ENCODE data around the gene GAP43.

GAP43 gene, protein sequence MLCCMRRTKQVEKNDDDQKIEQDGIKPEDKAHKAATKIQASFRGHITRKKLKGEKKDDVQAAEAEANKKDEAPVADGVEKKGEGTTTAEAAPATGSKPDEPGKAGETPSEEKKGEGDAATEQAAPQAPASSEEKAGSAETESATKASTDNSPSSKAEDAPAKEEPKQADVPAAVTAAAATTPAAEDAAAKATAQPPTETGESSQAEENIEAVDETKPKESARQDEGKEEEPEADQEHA

DNA sequence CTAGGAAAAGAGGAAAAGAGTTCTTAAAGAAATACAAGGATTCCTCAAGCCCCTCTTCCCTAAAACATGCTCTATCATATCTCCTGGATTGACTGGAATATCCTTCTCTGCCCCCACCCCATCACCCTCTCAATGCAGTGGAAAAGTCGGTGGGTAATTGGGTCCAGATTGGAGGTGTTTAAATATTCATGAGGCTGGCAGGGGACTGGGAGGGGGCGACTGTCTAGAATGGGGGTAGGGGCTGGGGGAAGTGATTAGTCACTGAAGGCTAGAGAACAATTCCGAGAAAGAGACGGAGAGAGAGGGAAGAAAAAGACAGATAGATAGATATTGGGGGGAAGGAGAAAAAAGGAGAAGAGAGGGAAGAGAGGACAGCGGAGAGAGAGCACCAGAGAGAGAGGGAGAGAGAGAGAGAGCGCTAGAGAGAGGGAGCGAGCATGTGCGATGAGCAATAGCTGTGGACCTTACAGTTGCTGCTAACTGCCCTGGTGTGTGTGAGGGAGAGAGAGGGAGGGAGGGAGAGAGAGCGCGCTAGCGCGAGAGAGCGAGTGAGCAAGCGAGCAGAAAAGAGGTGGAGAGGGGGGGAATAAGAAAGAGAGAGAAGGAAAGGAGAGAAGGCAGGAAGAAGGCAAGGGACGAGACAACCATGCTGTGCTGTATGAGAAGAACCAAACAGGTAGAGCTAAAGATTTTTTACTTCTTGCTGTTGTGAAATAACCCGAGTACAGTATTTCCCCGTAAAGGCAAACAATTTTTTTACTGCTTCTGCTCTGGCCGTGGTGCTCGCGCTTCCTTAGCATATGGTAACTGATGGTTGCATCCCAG, at the start of gene GAP43:
GAP43 (plus strand) TSS at position 467 of the 825 bp plus-strand sequence; CDS start at position 647, 180 bp downstream.
- DNase-seq (ENCODE audit: low read depth): no peak

DNA sequence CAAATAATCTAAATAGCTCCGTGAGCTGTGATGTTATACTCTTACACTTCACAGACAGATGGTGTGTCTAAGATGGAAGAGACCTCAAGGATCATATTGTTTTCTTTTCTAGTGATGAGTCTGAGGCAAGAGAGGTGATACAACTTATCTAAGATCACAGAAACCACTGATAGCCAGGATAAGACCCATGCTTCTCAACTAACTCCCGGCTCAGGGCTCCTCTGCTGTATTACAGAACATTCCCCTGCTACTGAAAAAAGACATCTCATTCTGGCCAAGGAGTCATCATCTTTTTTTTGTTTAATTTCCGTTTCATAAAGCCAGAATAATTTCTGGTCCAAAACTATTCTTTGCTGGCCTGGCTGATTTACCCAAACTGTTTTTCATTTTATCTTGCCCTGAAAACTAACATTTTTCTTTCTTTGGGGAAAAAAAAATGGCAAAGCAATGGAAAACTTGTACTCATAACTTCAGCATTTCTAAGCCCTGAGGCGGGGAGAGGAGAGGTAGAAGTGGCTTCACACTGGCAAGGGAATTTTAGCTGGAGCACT, 46.9 kb upstream of the GAP43 start:
- DNase-seq (ENCODE audit: low read depth): no peak

DNA sequence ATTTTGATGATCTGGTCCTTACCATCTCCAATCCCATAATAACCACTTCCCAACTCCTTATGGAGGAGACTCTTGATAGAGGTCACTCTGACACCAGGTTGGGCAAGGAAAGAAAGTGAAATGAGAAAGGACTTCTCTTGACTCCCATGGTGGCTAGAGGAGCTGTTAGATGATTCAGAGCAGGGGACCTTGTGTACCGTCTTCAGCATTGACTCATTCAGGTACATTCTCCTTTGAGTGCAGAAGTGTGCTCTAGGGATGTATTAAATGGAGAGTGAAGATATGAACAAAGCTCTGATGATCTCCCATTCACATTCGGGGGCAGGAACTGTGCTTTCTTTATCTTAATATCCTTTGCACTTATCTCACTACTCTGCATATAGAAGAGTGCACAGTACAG, 46.3 kb upstream of the GAP43 start:
- DNase-seq (ENCODE audit: low read depth): no peak

DNA sequence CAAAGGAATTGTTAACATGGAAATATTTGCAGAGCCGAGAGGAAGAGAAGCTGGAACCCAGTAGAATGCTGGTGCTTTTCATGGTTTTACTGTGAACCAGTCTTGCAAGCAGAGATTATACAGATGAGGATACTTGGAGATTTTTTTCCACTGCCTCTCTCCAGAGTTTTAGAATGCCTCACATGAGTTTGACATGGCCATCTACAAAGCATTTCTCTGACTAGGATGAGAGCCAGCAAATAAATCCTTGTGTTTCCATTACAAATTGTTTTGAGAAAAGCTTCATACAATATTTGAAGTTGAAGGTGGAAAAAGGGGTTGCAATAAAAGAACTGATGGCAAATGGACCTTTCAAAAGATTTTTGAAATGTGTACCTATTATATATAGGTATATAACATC, 45.0 kb upstream of the GAP43 start:
- no peak for DNase-seq (ENCODE audit: low read depth)

DNA sequence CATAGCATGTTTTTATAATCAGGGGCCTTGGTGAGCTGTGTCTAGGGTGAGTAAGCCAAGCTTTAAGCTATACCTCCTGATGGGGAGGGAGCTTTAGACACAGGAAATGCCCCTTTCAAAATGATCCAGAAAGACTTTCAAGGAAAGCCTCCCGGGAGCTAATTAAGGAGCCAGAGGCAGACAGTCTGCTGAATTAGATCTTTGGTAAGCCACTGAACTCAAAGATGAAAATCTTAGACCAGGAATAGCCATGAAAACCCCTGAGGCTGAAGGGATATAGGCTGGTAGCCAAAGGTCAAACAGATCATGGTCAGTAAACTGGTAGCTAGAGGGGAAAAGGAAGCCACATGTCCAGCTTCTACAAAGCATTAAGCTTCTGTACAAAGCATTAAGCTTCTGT, 42.7 kb upstream of the GAP43 start:
- DNase-seq (ENCODE audit: low read depth): no peak

DNA sequence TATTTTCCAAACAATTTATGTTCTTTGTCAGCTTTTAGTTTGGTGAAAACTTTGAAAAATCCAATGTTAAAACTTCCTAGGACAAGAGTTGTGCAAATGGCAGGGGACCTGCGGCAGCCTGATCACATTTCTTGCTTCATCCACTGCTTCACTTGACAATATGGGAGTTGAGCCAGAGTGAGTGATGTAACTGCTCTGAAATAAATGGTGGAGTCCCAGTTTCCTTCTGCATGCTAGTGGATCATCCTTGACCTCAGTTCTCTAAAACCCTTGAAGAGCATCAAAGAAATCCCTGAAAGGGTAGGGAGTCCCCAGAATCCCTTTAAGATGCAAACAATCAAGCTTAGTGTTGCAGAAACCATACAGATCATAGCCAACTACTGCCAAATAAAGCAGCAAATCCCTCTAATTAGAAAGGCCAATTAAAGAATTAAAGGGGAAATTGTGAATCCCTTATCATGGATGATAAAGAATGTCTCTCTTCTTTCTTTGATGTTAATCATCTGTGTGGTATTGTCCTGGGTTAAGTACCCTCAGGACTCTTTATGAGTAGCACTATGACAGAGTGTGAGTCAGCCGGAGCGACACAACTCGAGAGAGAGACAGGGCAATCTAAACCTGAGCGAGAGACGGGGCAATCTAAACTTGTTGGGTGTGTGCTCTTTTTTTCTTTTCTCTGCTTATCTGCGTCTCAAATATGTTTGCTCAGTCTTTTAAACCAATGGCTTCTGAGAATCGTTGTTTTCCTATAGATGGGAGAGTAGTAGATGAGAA, 41.8 kb upstream of the GAP43 start:
- DNase-seq (ENCODE audit: low read depth): no peak

DNA sequence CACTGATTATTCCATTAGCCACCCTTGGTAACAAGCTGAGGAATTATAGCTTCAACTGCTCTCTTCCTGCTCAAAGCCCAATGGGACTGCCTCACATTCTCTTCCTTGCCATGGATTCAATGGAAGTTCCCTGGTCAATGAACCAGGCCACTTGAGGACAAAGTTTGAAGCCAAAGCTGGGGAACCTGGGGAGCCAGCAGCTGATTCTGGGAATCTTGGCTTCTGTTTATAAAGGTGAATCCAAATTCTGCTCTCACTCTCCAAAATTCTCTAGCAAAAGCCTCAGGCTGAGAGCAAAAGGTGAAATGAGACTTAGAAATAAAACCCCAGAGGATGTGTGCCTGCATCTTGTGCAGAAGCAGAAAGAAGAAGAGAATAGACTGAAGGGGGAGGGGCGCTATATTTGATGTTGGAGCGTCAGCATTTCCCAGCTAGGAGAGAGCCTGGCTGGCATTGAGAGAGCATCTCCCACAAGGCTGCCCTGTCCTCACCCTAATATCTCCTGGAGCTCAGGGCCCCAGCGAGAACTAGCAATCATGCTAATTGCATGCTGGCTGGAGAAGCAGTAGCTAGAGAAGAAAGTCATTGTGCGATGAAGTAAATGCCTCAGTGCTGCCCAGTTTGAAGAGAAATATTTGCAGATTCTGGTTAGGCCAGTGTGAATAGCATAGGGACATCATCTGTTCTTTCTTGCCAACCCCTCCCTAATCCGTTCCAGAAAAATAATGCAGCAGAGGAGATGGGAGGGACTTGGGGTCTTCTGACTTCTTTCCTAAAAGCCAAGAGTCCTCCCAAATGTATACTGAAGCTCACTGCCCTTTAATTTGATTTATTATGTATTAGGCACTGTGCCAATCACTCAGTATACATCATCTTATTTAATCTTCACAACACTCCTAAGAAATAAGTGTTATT, 34.9 kb upstream of the GAP43 start:
- DNase-seq (ENCODE audit: low read depth): no peak

DNA sequence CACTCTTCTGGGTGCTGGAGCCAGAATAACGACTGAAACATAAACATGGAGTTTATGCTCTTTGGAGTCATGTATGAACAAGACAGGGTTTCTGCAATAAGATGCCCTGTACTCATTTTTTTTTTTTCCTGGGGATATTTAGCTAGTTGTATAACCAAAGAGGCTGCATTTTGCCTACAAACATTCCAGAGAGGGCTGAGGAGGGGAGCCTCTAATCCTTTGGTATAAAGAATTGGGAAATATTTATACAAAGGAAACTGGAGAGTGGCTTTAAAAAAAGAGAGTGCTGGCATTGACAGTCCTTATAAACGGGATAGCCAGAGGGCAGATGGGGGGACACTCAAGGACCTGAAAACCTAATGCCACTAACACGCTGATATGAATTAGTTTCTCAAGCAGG, 32.4 kb upstream of the GAP43 start:
- DNase-seq (ENCODE audit: low read depth): no peak

DNA sequence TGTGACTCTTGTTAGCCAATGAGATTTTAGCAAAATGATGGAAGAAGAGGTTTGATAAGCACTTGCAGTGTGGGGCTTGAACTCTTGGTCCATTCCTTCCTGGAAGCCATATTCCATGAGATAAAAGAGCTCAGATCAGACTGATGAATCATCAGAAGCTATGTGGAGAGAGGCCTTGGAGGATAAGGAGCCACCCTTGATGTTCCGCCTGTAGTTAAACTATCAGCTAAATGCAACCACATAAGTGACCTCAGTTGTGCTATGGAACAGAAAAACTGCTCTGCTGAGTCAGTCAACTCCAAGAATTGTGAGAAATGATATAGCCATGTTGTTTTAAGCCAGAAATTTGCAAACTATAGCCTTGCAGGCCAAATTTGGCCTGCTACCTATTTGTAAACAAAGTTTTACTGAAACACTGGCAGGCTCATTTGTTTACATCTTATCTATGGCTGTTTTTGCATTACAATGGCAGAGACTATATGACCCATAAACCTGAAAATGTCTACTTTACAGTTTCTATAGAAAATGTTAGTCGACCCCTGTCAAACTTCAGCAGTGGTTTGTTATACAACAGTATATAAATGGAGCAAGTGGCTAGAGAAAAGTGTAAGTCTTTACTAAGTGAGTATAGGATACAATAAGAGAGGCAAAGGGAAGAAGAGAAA, 27.6 kb upstream of the GAP43 start:
- DNase-seq (ENCODE audit: low read depth): no peak

DNA sequence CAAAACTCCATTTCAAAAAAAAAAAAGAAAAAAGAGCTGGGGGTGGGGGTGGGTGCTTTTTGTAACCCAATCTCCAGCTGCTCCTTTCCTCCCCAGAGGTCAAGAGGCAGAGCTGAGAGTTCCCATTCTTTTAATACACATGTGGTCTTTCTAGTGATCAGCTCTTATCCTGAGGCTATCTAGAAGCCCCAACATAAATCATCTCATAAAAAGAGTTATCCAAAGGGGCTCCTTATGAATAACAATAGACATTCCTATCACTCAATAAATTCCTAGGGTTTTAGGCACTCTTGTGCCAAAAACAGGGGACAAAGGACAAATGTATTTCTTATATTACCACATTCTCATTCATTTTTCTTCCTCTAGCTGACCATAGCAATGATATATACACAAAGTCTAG, 25.1 kb upstream of the GAP43 start:
- DNase-seq (ENCODE audit: low read depth): no peak

DNA sequence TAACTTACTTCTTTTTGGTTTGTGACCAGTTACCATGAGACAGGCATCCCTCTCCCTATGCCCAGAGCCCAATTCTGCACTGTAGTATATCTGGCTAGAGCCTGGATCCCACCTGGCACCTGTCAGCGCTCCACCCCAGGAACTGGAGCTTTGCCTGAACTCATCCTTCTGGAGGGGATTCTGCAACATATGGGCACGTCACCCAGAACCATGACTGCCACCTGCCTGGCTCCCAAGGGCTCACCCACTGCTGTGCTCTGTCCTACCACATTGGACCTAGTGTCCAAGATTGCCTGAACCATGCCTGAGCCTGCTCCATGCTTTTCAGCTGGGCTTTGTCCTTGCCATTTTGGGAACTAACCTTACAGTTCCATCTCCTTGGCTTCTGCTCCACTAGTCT, 21.1 kb upstream of the GAP43 start:
- DNase-seq (ENCODE audit: low read depth): no peak

DNA sequence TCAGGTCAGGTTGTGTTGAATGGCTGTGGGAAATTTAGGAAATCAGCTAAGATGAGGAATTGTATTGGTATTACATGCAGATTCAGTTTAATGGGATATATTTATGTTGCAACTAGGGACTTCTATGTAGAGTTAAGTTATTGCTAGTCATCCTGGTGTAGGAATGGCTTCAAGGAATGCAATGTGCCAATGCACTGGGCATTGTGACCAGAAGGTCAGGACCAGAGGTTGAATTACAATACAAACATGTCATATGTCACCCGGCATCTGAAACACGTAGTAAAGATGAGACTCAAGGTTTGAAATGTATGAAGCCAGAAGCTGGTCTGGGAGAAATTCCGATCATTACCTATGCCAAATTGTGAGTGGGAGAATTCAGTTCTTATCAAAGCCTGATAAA, 11.7 kb upstream of the GAP43 start:
- no peak for DNase-seq (ENCODE audit: low read depth)

DNA sequence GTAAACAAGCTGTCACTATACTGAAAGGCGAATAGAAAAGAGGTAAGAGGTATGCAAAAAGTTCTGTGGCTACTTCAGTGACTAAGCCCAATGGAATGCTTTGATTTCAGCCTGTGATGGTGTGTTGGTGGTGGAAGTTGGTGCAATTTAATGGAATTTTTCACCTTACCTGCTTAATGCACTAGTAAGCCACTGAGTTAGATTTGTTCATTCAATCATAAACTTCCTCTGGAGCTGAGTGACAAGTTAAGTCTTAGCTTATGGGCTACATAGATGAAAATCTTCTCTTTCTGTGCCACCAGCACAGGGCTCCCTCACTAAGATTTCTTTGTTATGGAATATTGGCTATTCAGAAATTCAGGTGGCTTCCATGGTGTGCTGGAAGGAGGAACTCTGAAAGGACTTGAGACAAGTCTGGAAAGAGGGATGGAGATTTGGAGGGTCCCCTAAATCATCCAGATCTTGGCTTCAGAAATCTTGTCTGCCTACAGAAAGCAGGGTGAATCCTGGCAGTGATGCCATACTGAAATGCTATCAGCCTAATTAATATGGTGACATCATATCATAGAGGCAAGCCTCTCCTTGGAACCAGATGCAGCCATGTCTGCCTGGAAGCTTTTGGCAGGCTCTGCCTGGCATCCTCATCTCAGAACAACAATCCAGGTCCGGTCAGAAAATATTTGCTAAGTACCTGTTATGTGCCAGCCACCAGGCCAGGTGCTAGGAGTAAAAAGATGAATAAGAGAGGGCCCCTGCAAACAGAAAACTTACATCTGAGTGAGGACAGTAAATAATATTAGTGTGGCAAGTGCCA, 8.1 kb upstream of the GAP43 start:
- no peak for DNase-seq (ENCODE audit: low read depth)

DNA sequence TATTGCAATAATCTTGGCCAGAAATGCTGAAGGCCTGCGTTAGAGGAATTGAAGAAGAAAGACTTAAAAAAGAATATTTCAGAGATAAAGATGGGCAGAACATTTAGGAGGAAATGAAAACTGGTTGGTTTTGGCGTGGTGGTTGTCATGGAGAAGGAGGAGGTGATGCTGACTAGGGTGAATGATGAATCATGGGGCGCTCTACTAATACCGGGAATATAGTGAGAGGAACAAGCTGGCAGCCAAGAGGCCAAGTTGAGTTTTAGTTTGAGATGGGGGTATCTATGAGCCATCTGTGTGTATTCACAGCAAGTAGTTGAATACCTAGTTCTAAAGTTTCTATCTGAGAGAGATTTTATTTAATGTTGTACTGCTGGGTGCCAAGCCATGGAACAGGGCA, 6.8 kb upstream of the GAP43 start:
- no peak for DNase-seq (ENCODE audit: low read depth)

DNA sequence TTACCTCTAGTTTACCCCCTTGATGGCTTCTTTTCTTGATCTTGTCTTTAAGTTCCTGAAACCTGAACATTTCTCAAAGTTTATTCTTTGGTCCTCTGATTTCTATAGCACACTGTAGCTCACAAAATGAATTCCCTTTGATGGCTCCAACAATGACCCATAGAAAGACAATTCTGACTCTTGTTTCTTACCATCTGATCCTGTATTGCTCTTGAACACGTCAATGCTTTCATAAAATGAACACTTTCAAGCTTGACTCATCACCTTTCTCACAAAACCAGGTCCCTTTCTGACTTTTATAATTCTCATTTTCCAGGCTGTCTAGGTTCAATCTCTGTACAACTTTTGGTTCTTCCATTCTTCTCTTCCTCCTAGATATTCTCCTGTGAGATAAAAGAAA, 5.7 kb upstream of the GAP43 start:
- DNase-seq (ENCODE audit: low read depth): no peak

DNA sequence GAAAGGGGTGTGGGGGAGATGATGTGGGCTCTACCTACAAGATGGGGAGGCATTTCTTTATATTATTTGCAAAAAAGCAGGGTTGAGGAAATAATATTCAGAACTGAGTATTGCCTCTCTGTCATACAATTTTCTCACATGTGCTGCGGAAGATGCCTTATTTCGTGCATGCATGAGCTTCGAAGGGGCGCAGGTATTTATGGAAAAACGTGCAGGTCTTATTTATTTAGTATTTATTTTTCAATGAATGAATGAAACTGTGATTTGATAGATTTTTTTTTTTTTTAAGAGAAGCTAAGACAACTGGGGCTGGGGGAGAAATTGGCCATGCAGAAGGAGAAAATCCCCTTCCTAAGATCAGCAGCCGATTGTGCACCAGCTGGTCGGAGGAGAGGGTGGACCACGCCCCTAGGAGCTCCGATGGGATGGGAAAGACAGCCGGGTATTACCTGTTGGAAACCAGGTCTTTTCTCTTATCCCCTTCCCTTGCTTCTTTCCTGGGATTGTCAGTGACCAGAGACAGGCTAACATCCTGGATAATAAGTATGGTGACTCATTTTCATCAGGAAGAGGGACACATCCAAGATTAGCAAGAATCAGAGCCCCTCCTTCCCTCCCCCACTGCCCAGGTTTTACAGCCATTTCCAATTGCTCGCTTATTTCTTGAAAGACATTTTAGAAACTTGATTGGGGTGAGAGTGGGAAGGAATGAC, 875 bp downstream of the GAP43 start:
- DNase-seq (ENCODE audit: low read depth): no peak

DNA sequence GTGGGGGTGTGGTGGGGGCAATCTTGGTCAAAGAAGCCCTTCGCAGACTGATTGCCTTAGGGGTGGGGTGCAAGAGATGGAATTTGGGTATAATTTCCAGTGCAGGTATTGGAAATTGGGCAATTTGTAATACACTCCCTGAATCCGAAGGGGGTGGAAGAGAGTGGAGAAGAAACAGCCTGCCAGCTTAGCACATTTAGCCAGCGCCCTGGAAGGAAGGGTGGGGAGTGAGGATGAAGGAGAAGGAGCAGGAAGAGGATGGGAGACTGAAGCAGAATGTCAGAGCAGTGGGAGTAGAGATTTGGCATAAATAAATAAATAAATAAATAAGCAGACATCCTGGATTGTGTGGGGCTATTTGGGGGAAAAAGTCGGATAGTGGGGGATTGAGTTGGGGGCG, 1.6 kb downstream of the GAP43 start:
- no peak for DNase-seq (ENCODE audit: low read depth)

DNA sequence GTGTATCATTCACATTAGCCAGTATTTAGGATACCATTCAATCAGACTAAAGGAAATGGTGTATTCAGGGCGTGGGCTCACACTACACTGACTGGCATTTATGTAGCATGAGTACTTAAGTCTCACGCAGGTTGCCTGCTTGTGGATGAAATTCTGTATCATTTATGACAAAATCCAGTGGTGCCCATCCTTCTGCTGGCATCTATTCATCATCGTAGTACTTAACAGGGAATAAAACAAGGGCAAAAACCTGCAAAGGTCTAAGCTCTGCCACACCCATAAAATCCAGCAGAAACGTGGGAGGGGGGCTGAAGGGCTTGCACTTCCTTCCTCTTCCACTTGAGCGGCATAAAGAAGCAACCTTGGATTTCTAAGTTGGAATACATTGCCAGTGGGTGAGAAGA, 2.7 kb downstream of the GAP43 start:
- DNase-seq (ENCODE audit: low read depth): no peak

DNA sequence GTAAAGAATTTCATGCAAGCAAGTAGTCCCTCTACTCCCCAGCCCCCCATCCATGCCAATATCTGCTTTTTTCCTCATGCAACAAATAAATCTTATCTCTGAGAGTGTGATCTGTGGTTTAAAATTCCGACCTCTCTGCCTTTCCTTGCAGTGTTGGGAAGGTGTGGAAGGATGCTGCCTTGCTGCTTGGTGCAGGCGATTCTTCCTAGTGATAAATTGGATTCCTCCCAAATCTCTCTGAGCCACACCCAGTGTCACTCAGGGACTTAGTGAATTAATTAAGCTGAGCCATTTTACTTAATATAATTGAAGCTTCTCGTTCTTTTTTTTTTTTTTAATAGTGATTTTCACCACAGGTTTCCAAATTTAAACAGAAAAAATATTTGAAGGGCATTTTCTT, 3.4 kb downstream of the GAP43 start:
- no peak for DNase-seq (ENCODE audit: low read depth)

Measured in stimulated activated CD8-positive, alpha-beta memory T cell treated with anti-CD3 and anti-CD28 coated beads, Interleukin-12 subunit alpha, Interleukin-12 subunit beta, amount 100 ng/mL, for 1 hour (primary cell).